Measurements from ENCODE around the gene GMDS.

Gene GMDS

DNA sequence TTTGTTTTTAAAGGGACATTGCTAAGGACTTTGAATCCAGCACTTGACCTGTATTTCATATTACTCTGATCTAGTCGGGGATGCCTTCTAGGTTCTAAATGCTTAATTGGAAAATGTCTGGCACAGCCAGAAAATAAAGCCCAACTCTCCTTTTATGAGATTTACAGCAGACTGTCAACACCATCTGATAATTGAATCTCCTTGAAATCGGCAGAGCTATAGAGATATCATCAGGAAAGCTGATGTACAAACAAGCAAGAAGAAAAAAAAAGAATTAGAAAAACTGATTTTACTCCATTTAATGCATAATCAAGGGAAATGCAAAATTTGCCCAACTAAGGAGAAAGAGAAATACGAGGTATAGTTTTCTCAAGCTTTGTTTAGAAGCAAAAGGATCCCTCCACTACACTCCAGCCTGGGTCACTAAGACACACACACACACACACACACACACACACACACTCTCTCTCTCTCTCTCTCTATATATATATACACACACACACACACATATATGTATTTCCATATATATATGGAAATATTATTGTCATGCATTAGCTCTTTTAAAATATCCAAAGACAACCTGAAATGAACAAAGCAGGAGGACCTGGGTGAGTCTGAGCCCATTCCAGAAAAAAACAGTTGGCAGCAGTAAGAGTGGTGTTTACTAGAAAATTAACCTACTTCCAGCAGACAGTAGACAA lies 645.2 kb downstream of the GMDS start:
- H3K9me2 ChIP-seq (replicated peaks; ENCODE audit: insufficient read depth, low read length) = no peaks in the 10 kb centered on the region
- no peaks in the 10 kb centered on the region for H3K79me2 ChIP-seq (ENCODE audit: low read length)
- DNase-seq = no peak
- H3K27ac ChIP-seq (ENCODE audit: low read length) = no peak overlapping the region
- H3K9me3 ChIP-seq (replicated peaks; ENCODE audit: insufficient read depth, low read length) = no peaks in the 10 kb centered on the region
- TF ChIP-seq EZH2phosphoT487 (IDR thresholded peaks at IDR 0.05; ENCODE audit: low read length) = no peak
- TF ChIP-seq EZH2 (optimal IDR thresholded peaks at IDR 0.05; ENCODE audit: low read depth, low read length) = no peak
- TF ChIP-seq, protein P1, sequence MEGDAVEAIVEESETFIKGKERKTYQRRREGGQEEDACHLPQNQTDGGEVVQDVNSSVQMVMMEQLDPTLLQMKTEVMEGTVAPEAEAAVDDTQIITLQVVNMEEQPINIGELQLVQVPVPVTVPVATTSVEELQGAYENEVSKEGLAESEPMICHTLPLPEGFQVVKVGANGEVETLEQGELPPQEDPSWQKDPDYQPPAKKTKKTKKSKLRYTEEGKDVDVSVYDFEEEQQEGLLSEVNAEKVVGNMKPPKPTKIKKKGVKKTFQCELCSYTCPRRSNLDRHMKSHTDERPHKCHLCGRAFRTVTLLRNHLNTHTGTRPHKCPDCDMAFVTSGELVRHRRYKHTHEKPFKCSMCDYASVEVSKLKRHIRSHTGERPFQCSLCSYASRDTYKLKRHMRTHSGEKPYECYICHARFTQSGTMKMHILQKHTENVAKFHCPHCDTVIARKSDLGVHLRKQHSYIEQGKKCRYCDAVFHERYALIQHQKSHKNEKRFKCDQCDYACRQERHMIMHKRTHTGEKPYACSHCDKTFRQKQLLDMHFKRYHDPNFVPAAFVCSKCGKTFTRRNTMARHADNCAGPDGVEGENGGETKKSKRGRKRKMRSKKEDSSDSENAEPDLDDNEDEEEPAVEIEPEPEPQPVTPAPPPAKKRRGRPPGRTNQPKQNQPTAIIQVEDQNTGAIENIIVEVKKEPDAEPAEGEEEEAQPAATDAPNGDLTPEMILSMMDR (IDR thresholded peaks at IDR 0.05; ENCODE audit: low read length) = no peak
- H4K20me1 ChIP-seq (ENCODE audit: insufficient read depth, low read length) = no peaks in the 10 kb centered on the region
- H3K36me3 ChIP-seq (replicated peaks; ENCODE audit: insufficient read depth, low read length) = no peaks in the 10 kb centered on the region
- no peak overlapping the region for H3K9ac ChIP-seq (ENCODE audit: low read length)
- H3K4me3 ChIP-seq (ENCODE audit: low read length) = no peak overlapping the region
- no peaks in the 10 kb centered on the region for H3K4me1 ChIP-seq (ENCODE audit: low read length)
- H3K27me3 ChIP-seq (replicated peaks; ENCODE audit: insufficient read depth, low read length) = peaks cover 36% of the 10 kb centered on the region
- H3F3A ChIP-seq (ENCODE audit: insufficient read depth, low read length) = no peaks in the 10 kb centered on the region
- H3K4me2 ChIP-seq (ENCODE audit: low read depth, low read length) = no peak overlapping the region
- H2AFZ ChIP-seq (ENCODE audit: low read length) = no peak overlapping the region

DNA sequence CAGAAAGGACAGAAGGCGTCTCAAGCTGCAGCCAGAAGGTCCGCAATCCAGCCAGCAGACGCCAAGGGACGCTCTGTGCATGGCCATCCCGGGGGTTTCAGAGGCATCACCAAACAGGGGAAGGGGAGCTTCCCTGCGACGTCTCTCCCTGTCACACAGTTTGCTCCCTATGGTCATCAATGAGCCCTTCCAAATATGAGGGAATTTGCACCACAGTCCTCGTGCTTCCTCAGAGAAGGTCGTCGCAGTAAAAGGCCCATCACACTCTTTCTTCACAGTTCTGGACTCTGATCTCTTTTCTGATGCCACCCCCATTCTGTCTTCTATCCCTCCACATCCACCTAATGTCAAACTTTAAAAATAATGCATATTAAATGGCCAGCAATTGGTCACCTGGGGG lies 645.9 kb downstream of the GMDS start:
- Histone ChIP-seq H3K27me3 (replicated peaks; ENCODE audit: insufficient read depth, low read length) (peaks cover 32% of the 10 kb centered on the region), H3K4me1 (ENCODE audit: low read length) (no peaks in the 10 kb centered on the region), H4K20me1 (ENCODE audit: insufficient read depth, low read length) (no peaks in the 10 kb centered on the region), H2AFZ (ENCODE audit: low read length) (no peak overlapping the region), H3K9me3 (replicated peaks; ENCODE audit: insufficient read depth, low read length) (no peaks in the 10 kb centered on the region), H3F3A (ENCODE audit: insufficient read depth, low read length) (no peaks in the 10 kb centered on the region), H3K4me3 (ENCODE audit: low read length) (no peak overlapping the region), H3K79me2 (ENCODE audit: low read length) (no peaks in the 10 kb centered on the region), H3K27ac (ENCODE audit: low read length) (no peak overlapping the region), H3K36me3 (replicated peaks; ENCODE audit: insufficient read depth, low read length) (no peaks in the 10 kb centered on the region), H3K9ac (ENCODE audit: low read length) (no peak overlapping the region), H3K4me2 (ENCODE audit: low read depth, low read length) (no peak overlapping the region), H3K9me2 (replicated peaks; ENCODE audit: insufficient read depth, low read length) (no peaks in the 10 kb centered on the region)
- DNase-seq = no peak
- no peak for TF ChIP-seq EZH2phosphoT487 (IDR thresholded peaks at IDR 0.05; ENCODE audit: low read length)
- TF ChIP-seq, protein P1 (IDR thresholded peaks at IDR 0.05; ENCODE audit: low read length) = no peak
- TF ChIP-seq EZH2 (optimal IDR thresholded peaks at IDR 0.05; ENCODE audit: low read depth, low read length) = no peak

DNA sequence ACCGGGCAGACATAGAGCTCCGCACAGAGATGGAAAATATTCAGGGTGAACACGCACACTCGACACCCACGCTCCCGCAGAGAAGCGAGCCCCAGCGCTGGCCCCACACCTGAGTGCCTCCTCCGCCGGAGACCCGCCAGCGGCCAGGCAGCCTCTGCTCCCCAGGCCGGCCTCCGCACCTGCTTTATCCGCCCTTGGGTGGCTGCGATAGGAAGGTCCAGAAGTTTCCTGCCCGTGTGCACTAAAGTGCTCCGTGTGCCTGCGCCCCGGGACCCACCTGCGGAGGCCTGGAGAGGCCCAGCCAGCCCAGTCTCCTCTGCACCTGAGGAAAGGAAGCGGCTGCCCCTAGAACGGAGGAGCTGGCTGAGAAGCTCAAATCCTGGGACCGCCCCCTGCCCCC lies 646.5 kb downstream of the GMDS start:
- H3F3A ChIP-seq (ENCODE audit: insufficient read depth, low read length) = no peaks in the 10 kb centered on the region
- no peaks in the 10 kb centered on the region for H3K9me3 ChIP-seq (replicated peaks; ENCODE audit: insufficient read depth, low read length)
- no peaks in the 10 kb centered on the region for H3K4me1 ChIP-seq (ENCODE audit: low read length)
- peaks cover 34% of the 10 kb centered on the region for H3K27me3 ChIP-seq (replicated peaks; ENCODE audit: insufficient read depth, low read length)
- H3K9ac ChIP-seq (ENCODE audit: low read length) = no peak overlapping the region
- H3K9me2 ChIP-seq (replicated peaks; ENCODE audit: insufficient read depth, low read length) = no peaks in the 10 kb centered on the region
- no peaks in the 10 kb centered on the region for H3K36me3 ChIP-seq (replicated peaks; ENCODE audit: insufficient read depth, low read length)
- H3K27ac ChIP-seq (ENCODE audit: low read length) = no peak overlapping the region
- no peak overlapping the region for H2AFZ ChIP-seq (ENCODE audit: low read length)
- H3K4me2 ChIP-seq (ENCODE audit: low read depth, low read length) = no peak overlapping the region
- H3K4me3 ChIP-seq (ENCODE audit: low read length) = no peak overlapping the region
- H3K79me2 ChIP-seq (ENCODE audit: low read length) = no peaks in the 10 kb centered on the region
- H4K20me1 ChIP-seq (ENCODE audit: insufficient read depth, low read length) = no peaks in the 10 kb centered on the region
- TF ChIP-seq EZH2phosphoT487 (IDR thresholded peaks at IDR 0.05; ENCODE audit: low read length) = no peak
- TF ChIP-seq EZH2 (optimal IDR thresholded peaks at IDR 0.05; ENCODE audit: low read depth, low read length) = no peak
- TF ChIP-seq, protein P1 (IDR thresholded peaks at IDR 0.05; ENCODE audit: low read length) = no peak
- no peak for DNase-seq
